HG03354 (cell line): ENCODE data around the gene MPP2.
"Not testable (repeated sequence)": the region's sequence is repeated elsewhere in the genome, so short reads cannot be mapped to it uniquely, and the experiment has no call there.

Experiments used
- ATAC-seq: cut with Tn5 transposase; IDR thresholded peaks from one replicate; pipeline ENCODE4 v1.9.1; 2021; ENCODE audit warnings: mild to moderate bottlenecking; ENCODE audit not compliant: unreplicated experiment, poor library complexity, severe bottlenecking

Gene MPP2

DNA sequence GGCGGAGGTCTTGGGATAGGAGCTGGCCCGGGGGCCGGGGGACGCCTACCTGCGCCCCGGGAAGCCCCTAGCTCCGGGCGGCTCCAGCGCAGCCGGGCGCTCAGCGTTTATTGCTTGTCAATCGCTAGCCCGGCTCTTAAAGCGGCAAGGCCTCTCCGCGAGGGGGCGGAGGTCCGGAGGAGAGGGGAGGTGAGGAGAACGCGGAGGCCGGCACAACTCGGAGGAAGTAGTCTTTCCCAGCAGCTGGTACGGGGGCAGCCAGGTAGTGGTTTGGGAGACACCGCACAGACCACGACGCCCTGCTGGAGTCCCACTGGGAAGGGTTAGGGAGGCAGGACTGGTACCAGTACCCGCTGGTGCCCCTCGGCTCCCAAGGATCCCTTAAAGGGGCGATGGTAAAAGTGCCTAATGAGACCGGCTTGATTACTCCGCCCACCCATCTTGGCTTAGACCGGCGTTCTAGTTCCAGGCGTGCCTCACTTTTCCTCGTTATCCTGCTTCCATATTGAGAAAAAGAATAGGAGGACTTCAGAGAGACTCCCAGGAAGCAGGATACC lies at the start of gene MPP2:
Gene MPP2, minus strand, starts transcription at position 112 of the 557 bp plus-strand sequence. CDS start 3,076 bp downstream, outside the sequence.
- ATAC-seq, result no peak

- ATAC-seq, result no peak
Measured at GRCh38 chr17:43956222-43956621, 48.9 kb upstream of the MPP2 start.

DNA sequence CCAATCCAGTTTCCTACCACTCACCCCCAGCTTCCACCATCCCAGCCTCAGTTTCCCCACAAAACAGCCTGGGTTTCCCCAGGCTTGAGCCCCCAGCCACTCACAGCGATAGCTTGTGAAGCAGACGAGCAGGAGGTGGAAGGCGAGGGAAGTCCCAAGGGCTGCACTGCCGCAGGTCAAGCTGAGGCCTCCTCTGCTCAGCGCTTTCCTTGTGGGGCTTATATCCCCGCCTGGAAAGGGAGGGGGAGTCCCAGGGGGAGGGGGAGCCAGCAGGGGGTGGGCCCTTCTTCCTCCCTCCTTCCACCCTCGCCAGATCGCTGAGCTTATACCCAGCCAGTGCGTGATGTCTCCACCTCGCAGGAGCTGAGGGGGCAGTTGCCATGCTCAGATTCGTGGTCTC lies 46.4 kb upstream of the MPP2 start, which contains the start of gene PYY:
Gene PYY, minus strand, starts transcription at position 195 of the 400 bp plus-strand sequence. CDS start 457 bp downstream, outside the sequence.
- ATAC-seq, result no peak

DNA sequence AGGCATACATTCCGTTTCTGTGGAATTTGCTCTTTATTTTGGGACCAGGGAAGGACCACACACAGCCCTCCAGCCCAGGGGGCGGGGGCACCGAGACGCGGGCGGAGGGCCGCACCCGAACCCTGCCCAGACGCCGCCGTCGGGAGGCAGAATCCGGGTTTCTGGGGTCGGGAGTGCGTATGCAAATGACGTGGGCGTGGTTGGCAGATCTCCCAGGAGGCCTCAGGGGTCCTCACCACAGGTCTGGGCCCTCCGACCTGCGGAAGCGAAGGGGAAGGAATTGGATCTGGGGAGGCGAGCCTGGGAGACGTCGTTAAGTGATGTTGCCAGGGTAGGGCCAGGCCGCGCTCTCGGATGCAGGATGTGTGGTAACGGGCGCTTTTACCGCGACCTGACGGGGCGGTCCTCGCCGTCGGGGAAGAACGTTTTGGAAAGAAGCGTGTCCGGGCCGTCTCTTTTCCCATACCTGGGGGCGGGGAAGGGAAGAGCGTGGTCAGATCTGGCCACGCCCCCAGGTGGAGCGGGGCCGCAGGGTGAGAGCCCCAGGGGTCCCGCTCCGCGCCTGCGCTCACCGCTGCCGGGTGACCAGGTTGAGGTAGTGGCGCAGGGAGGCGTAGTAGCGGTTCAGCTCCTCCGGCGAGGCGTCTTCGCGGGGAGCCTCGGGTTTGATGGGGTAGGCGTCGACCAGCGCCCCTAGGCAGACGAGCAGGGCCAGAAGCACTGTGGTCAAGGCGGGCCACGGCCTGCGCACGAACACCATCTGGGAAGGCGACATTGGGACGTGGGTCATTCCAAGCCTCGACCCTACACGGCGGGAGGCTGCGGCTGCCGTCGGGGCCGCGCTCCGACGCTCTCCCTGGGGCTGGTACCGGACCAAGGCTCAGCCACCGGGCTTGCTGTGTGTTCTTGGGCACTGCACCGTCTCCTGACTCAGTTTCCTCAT lies 45.7 kb upstream of the MPP2 start:
- ATAC-seq, result no peak

GRCh38 chr17:43952351-43952723 lies 45.0 kb upstream of the MPP2 start:
- ATAC-seq, result no peak

DNA sequence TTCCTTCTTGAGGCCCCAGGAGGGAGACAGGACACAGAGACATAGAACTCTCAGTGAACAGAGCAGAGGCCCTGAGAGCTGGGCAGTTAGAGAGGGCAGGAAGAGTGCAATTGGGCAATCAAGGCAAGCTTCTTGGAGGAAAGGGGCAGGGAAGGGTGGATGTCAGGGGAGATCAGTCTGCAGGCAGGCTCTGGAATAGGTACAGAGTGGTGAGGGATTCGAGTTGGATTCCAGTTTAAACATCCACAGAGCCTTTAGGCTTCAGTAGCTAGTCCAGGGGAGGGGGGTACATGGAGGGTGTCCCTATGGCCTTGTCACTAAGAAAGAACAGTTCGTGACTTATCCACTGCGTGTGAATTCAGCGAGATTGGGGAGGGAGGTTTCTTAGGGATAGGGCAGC lies 44.4 kb upstream of the MPP2 start:
- ATAC-seq, result no peak

DNA sequence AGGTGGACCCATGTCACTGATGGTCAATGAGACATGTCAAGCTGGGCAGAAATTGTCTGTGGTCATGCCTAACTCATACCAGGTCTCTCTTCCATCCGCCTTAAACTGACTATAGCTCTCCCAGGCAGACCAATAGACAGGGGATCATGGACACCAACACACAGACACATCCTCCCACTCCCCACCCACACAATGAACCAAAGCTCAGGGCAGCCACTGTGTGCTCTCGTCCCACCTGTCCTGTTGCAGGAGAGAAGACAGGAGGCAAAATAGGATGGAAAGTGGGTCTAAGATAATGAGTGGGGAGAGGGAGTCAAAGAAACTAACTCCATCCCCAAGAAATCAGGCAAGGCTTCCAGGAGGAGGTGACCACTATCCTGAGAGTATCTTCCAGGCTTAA lies 43.2 kb upstream of the MPP2 start:
- ATAC-seq, result no peak

GRCh38 chr17:43949781-43950180 lies 42.4 kb upstream of the MPP2 start:
- no peak for ATAC-seq

DNA sequence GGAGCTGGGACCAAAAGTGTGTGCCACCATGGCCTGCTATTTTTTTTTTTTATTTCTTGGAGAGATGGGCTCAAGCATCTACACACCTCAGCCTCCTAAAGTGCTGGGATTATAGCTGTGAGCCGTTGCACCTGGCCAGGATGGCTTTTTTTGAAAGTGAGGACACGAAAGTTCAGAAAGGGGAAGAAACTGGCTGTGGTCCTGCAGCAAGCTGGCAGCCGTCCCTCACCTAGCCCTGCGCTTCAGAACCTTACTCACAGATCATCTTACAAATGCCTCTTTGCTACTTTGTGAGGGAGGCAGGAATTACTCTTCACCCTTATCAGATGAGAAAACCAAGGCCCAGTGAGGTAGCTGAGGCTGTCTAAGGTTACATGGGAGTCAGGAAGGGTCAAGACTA lies 39.4 kb upstream of the MPP2 start:
- no peak for ATAC-seq

DNA sequence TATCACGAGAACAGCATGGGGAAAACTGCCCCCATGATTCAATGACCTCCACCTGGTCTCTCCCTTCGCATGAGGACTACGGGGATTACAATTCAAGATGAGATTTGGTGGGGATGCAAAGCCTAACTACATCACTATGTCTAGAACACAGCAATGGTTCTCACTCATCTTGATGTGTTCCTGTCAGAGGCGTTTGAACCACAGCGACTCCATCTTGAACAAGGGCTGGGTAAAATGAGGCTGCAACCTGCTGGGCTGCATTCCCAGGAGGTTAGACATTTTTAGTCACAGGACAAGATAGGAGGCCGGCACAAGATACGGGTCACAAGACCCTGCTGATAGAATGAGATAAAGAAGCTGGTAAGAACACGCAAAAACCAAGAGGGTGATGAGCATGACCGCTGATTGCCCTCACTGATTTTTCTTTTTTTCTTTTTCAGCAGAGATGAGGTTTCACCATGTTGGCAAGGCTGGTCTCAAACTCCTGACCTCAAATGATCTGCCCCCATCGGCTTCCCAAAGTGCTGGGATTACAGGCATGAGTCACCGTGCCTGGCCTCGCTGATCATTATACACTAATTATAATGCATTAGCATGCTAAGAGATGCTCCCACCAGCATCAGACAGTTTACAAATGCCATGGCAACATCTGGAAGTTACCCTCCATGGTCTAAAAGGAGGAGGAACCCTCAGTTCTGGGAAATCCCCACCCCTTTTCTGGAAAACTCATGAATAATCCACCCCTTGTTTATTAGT lies 37.9 kb upstream of the MPP2 start:
- ATAC-seq, result no peak

DNA sequence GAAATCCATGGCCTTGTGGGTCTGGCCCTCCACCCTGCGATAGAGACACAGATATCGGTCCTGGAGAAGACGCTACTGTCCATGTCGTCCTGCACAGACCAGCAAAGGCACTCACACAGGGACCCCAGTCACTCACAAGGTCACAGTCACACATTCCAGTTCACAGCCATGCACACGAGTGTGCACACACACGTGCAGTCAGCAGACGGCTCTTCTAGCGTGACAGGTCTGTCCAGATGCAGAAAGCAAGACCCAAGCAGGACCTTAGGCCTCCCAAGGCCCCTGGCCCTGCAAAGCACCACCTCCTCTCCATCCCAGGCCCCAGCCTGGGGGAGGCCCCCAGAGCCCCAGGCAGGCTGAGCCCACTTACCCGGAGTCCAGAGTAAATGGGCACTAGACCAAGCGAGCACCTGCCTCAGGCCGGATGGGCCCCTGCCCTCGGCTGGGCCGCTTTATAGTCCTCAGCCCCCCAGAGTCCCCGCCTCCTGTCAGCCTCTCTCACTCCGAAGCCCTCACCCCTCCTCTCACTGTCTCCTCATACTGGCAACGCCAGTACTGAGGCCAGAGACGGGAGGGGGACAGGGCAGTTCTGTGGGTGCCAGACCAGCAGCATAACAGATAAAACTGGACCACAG lies 34.8 kb upstream of the MPP2 start, which contains the start of gene PPY:
Gene PPY, minus strand, starts transcription at position 426 of the 635 bp plus-strand sequence. CDS start 822 bp downstream, outside the sequence.
- no peak for ATAC-seq

DNA sequence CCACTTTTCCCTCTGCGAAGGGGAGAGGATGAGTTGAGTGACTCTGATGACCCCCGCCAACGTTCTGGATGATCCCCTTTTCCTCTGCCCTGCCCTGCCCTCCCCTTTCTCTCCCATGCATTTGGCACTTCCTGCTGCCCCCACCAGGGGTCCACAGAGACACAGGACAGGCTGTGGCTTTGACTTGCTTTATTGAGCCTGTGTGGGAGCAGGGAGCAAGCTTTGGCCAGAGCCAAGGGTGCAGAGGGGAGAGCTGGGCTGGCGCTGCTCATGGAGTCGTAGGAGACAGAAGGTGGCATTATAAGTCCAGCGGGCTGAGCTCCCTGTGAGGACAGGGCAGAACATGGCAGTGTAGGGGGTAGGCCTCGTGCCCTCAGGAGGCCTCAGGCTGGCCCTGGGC lies 33.3 kb upstream of the MPP2 start:
- no peak for ATAC-seq

- ATAC-seq, result no peak
Measured at GRCh38 chr17:43939886-43940285, 32.5 kb upstream of the MPP2 start.

GRCh38 chr17:43939452-43939851 lies 32.1 kb upstream of the MPP2 start:
- ATAC-seq, result not testable (repeated sequence)

DNA sequence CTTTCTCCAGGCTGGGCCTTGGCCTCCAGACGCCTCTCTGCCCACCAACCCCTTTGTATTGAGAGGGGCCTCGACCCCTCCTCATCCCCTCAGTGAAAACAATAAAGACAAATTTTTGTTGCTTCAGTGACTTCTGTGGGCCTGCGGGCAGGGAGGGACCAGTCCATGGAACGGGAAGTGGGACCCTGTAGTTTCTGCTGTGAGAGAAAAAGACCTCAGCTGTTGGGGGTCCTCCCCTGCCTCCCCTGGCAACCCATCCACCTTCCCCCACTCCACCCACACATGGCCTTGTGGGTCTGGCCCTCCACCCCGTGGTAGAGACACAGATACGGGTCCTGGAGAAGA lies 31.5 kb upstream of the MPP2 start:
- ATAC-seq, result no peak

DNA sequence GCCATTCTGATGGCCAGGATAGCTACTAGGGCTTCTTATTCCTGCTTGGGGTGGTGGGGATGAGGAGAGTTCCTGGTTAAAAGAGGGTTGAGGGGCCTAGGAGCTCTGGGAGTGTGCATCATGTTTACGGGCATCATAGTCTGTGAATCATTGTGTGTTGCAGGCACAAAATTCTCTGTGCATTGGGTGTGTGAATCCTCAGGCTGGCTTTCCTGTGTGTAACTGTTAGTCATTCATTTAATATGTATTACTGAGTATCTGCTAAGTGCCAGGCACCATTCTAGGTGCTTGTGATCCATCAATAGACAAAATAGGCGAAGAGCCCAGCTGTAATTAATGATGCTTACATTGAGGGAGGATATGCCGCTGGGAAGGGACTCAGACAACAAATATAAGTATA lies 29.1 kb upstream of the MPP2 start:
- ATAC-seq, result no peak

GRCh38 chr17:43935926-43936261 lies 28.6 kb upstream of the MPP2 start:
- ATAC-seq, result no peak

- ATAC-seq, result no peak
Measured at GRCh38 chr17:43935204-43935925, 28.0 kb upstream of the MPP2 start.

GRCh38 chr17:43932923-43933322 lies 25.6 kb upstream of the MPP2 start:
- no peak for ATAC-seq

DNA sequence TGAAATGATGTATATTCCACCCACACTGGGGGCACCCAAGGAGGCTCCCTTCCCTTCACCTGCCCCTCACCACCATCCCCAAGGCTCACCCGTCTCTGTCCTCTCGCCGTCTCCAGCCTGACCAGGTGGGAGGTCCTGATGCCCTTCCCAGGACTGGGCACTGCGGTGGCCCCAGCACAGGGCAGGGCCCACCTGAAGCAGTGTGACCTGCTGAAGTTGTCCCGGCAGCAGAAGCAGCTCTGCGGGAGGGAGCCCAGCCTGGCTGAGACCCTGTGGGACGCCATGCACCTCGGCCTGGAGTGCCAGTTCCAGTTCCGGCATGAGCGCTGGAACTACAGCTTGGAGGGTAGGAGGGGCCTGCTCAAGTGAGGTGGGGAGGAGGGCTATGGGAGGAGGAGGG lies 25.0 kb upstream of the MPP2 start:
- ATAC-seq, result no peak
